Keratinocyte (primary cell): ENCODE data around the gene LEKR1. TPM values are rescaled to one million over a fixed set of nuclear protein-coding genes. Genes with fewer than 3 reads are reported as not detected.

ENCODE experiments used
- DNase-seq: peaks from one replicate; pipeline ENCODE4 v3.0.0-alpha.2; 2011; ENCODE audit warnings: low read depth, missing footprints, low spot score
- FAIRE-seq: peaks from 2 replicates; lab custom pipeline; 2011; peaks lifted over from hg19 to GRCh38; lab: Jason Lieb, UNC
- H2AFZ ChIP-seq: 2 replicates; pipeline ENCODE4 v1.6.0; 2012; ENCODE audit warnings: low read length, control low read depth, inconsistent platforms; ENCODE audit not compliant: control insufficient read depth
- H3K27ac ChIP-seq: 2 replicates; pipeline ENCODE4 v1.5.1; 2011; ENCODE audit warnings: low read length; ENCODE audit not compliant: control insufficient read depth, insufficient read depth
- H3K27me3 ChIP-seq: 3 replicates; pipeline ENCODE4 v1.6.0; 2011; ENCODE audit warnings: low read length; ENCODE audit not compliant: control insufficient read depth, insufficient read depth; ENCODE audit errors: extremely low read depth
- H3K36me3 ChIP-seq, 2 experiments: 2 replicates in 1 of 2; 3 replicates in 1 of 2; pipeline ENCODE4 v1.5.1; 2011; ENCODE audit warnings: low read length in 2 of 2, mild to moderate bottlenecking in 1 of 2; ENCODE audit not compliant: control insufficient read depth in 2 of 2, insufficient read depth in 2 of 2; ENCODE audit errors: extremely low read depth in 1 of 2
- H3K4me1 ChIP-seq: 3 replicates; pipeline ENCODE4 v1.5.1; 2011; ENCODE audit warnings: low read length; ENCODE audit not compliant: control insufficient read depth, insufficient read depth; ENCODE audit errors: extremely low read depth
- H3K4me2 ChIP-seq: 3 replicates; pipeline ENCODE4 v1.6.0; 2011; ENCODE audit warnings: low read depth, low read length; ENCODE audit not compliant: control insufficient read depth, insufficient read depth; ENCODE audit errors: extremely low read depth
- H3K4me3 ChIP-seq, 3 experiments: fragments of 200-600 bp in 1 of 3; sonication (generic) in 1 of 3; 2 replicates in 2 of 3; 3 replicates in 1 of 3; pipeline ENCODE4 v1.5.1; 2011 to 2016; ENCODE audit warnings: low read length in 3 of 3, mild to moderate bottlenecking in 3 of 3, control low read depth in 2 of 3, inconsistent platforms in 1 of 3, low read depth in 1 of 3, mixed read lengths in 1 of 3, mixed run types in 1 of 3, moderate library complexity in 1 of 3; ENCODE audit not compliant: control insufficient read depth in 2 of 3, insufficient read depth in 2 of 3; ENCODE audit errors: extremely low read depth in 1 of 3
- H3K79me2 ChIP-seq: 2 replicates; pipeline ENCODE4 v1.6.0; 2012; ENCODE audit warnings: low read length; ENCODE audit not compliant: control insufficient read depth, insufficient read depth
- H3K9ac ChIP-seq: 3 replicates; pipeline ENCODE4 v1.6.0; 2011; ENCODE audit warnings: low read length; ENCODE audit not compliant: control insufficient read depth, insufficient read depth; ENCODE audit errors: extremely low read depth
- H3K9me1 ChIP-seq: 3 replicates; pipeline ENCODE4 v1.6.0; 2011; ENCODE audit warnings: low read length; ENCODE audit not compliant: control insufficient read depth, insufficient read depth; ENCODE audit errors: extremely low read depth
- H3K9me3 ChIP-seq: 2 replicates; pipeline ENCODE4 v1.5.1; 2012; ENCODE audit warnings: low read depth, low read length; ENCODE audit not compliant: control insufficient read depth
- H4K20me1 ChIP-seq: 3 replicates; pipeline ENCODE4 v1.6.0; 2011; ENCODE audit warnings: low read length; ENCODE audit not compliant: control insufficient read depth, insufficient read depth; ENCODE audit errors: extremely low read depth
- CTCF ChIP-seq, 3 experiments: IDR thresholded peaks in 1 of 3; conservative IDR thresholded peaks in 1 of 3; optimal IDR thresholded peaks in 1 of 3; 2 replicates in 2 of 3; 3 replicates in 1 of 3; pipeline versions ENCODE3 to v1.5.1; 2011; ENCODE audit warnings: low read length in 3 of 3, mild to moderate bottlenecking in 3 of 3, moderate library complexity in 2 of 3, control low read depth in 1 of 3, inconsistent platforms in 1 of 3; ENCODE audit not compliant: insufficient read depth in 2 of 3; ENCODE audit errors: extremely low read depth in 1 of 3
- EZH2 ChIP-seq: IDR thresholded peaks from one replicate; pipeline ENCODE4 v1.6.1; 2012; ENCODE audit warnings: inconsistent platforms, mild to moderate bottlenecking, low read length, moderate library complexity
- dilution Hi-C: fragments of 300-500 bp; cut with MboI; formaldehyde crosslinking; loops from one replicate; pipeline ENCODE4 v1.7.0; 2020; ENCODE audit warnings: low sequenced_read_pairs; ENCODE audit not compliant: extremely low pct_ligation_motif_present
- polyA plus RNA-seq, 5 experiments: library from polyadenylated mRNA; depleted of rRNA in 3 of 5; stranded (reverse) in 3 of 5; stranded (forward) in 1 of 5; unstranded in 1 of 5; fragments of >200 nt; gene quantifications; 1 replicate in 1 of 5; 2 replicates in 3 of 5; 3 replicates in 1 of 5; pipeline versions ENCODE4 v1.2.1 to v1.2.3, GENCODE V29; 2011 to 2012; ENCODE audit warnings: missing spikeins in 2 of 5, low read depth in 1 of 5, low replicate concordance in 1 of 5
- small RNA-seq, 3 experiments: library from RNA; depleted of rRNA; stranded (forward); fragments of <200 nt; gene quantifications; one replicate each; pipeline ENCODE3, GENCODE V24; 2012; ENCODE audit warnings: low read depth in 3 of 3, low replicate concordance in 1 of 3; ENCODE audit not compliant: insufficient read length in 3 of 3

LEKR1 gene
- polyA plus RNA-seq, 1 donor (not counting 4 experiments of a cell fraction or from before 2014, with no cell fraction given): 0.63 TPM

GRCh38 chr3:157094751-157095480, 268.8 kb downstream of the LEKR1 start:
- H4K20me1 ChIP-seq: no peaks in the 10 kb centered on the region
- H3K79me2 ChIP-seq: no peaks in the 10 kb centered on the region
- no peak for DNase-seq
- no peaks in the 10 kb centered on the region for H3K36me3 ChIP-seq
- no peaks in the 10 kb centered on the region for H3K27me3 ChIP-seq
- H3K9me3 ChIP-seq: no peaks in the 10 kb centered on the region
- H3K9ac ChIP-seq: no peak overlapping the region
- dilution Hi-C loops: no loop called here
- H3K4me2 ChIP-seq: no peak overlapping the region
- no peaks in the 10 kb centered on the region for H3K9me1 ChIP-seq
- no peak overlapping the region for H3K4me3 ChIP-seq
- H3K4me1 ChIP-seq: peaks cover 30% of the 10 kb centered on the region
- H2AFZ ChIP-seq: no peak overlapping the region
- FAIRE-seq: no peak
- no peak for TF ChIP-seq CTCF (optimal IDR thresholded peaks at IDR 0.05 in 1 of 3, IDR thresholded peaks at IDR 0.05 in 1 of 3, conservative IDR thresholded peaks at IDR 0.05 in 1 of 3; ENCODE audit: extremely low read depth in 1 of 3, insufficient read depth in 2 of 3, low read length in 3 of 3)
- no peak for TF ChIP-seq EZH2
- no peak overlapping the region for H3K27ac ChIP-seq

Small RNA genes within 50 kb of the gene (small RNA-seq; reads per million reads assigned to genes)
- 0 reads per million in 3 experiments for gene KLF3P2

Other genes starting within 250 kb of the LEKR1 start
- gene TIPARP, start 151.8 kb upstream of the LEKR1 start, polyA plus RNA-seq: 41.5 to 62.0 TPM (median 44.6 TPM) in 3 replicates